ENCODE measurements around the gene YJEFN3. TPM values are rescaled to one million over a fixed set of nuclear protein-coding genes. Genes with fewer than 3 reads are reported as not detected.
A peak's percentile ranks its signal among the peaks of the same experiment; 100 is the strongest.

YJEFN3 gene
- total and polyA plus RNA-seq, 7 donors: 1.00 to 2.9 (median 1.4) TPM

DNA sequence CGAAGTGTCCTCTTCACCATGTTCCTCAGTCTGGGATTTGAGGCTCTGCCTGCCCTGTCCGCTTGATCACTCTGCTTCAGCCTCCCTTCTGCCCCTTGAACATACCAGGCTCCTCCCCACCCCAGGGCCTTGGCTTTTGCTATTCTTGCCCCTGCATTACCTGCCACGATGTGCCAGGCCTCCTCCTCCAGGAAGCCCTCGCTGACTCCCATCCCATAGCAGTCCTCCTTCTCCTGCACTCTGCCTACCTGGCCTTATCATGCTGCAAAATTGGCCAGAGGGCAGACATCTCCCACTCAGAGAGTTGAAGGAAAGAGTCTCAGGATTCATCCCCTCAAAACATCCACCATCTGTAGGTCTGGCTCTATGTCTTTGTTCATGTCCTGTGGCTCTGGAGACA, 2.2 kb downstream of the YJEFN3 start:
- H3K27me3 ChIP-seq (ENCODE audit: insufficient read depth in 3 of 3, low read length in 2 of 3): peaks cover 0 to 2% (median 0%) of the 10 kb centered on the region in 3 donors
- 81 to 89% (median 85%) methylated on average over 4 of the region's 4 CpGs for WGBS, 3 donors
- peaks cover 4% of the 10 kb centered on the region for H3K4me1 ChIP-seq
- no peaks in the 10 kb centered on the region for H3K9me3 ChIP-seq
- no peak overlapping the region for H3K4me3 ChIP-seq
- intact Hi-C loops (cut with DNase I): loop anchor here in 1 of 2 donors (5.0 kb wide), 2 partner anchors 116 to 431 kb away; no protein-coding TSS in a partner anchor
- H3K27ac ChIP-seq: no peak overlapping the region
- DNase-seq (no peak), ATAC-seq (no peak)
- peaks cover 0 to 36% of the 10 kb centered on the region in 2 donors for H3K36me3 ChIP-seq (ENCODE audit: insufficient read depth in 1 of 2, low read depth in 1 of 2)
- TF ChIP-seq, protein P1, sequence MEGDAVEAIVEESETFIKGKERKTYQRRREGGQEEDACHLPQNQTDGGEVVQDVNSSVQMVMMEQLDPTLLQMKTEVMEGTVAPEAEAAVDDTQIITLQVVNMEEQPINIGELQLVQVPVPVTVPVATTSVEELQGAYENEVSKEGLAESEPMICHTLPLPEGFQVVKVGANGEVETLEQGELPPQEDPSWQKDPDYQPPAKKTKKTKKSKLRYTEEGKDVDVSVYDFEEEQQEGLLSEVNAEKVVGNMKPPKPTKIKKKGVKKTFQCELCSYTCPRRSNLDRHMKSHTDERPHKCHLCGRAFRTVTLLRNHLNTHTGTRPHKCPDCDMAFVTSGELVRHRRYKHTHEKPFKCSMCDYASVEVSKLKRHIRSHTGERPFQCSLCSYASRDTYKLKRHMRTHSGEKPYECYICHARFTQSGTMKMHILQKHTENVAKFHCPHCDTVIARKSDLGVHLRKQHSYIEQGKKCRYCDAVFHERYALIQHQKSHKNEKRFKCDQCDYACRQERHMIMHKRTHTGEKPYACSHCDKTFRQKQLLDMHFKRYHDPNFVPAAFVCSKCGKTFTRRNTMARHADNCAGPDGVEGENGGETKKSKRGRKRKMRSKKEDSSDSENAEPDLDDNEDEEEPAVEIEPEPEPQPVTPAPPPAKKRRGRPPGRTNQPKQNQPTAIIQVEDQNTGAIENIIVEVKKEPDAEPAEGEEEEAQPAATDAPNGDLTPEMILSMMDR (IDR thresholded peaks at IDR 0.05): no peak

DNA sequence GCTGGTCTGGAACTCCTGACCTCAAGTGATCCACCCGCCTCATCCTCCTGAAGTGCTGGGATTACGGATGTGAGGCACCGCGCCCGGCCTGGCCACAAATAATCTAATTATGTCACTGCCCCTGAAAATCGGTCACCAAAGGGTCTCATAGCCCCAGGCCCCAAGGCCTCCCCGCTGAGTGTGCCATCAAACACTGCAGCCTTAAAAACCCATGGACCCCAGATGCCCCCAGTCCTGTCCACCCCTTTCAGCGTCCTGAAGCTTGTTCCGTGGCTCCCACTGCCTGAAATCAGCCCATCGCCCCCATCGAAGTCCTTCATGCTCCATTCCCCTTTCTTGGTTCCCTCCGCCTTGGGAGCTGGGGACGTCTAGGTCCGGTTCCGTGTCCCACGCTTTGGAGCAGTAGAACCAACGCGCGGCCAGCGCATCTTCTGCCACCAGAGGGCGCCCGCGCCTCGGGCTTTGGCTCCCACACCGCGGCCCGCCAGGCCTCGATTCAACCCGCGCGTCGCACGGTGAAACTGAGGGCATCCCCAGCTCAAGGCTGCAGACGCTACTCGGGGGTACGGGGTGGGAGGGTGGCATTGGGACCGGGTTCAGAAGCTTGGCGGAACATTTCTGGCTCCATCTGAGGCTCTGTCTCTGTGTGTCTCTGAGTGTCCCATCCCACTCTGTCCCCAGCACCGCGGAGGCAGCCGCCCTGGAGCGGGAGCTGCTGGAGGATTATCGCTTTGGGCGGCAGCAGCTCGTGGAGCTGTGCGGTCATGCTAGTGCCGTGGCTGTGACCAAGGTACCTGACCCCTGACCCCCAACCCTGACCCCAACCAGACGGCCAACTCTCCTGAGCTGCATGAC, 3.5 kb downstream of the YJEFN3 start:
- intact Hi-C loops (cut with DNase I): loop anchor here (2.0 to 5.0 kb wide), 4 partner anchors 111 to 430 kb away; partner anchors contain the start of gene GMIP (in 1 of the 2)
- H3K4me1 ChIP-seq: peaks cover 4% of the 10 kb centered on the region
- TF ChIP-seq, protein P1 (IDR thresholded peaks at IDR 0.05): peak; percentile 95
- peak; percentile 72 to 84 (median 74) for ATAC-seq
- peaks cover 0 to 6% (median 2%) of the 10 kb centered on the region in 3 donors for H3K27me3 ChIP-seq (ENCODE audit: insufficient read depth in 3 of 3, low read length in 2 of 3)
- DNase-seq: peak; percentile 84 to 91
- H3K4me3 ChIP-seq: no peak overlapping the region
- H3K27ac ChIP-seq: no peak overlapping the region
- H3K9me3 ChIP-seq: no peaks in the 10 kb centered on the region
- 19 to 21% (median 21%) methylated on average over 47 to 48 of the region's 48 CpGs for WGBS, 3 donors
- H3K36me3 ChIP-seq (ENCODE audit: insufficient read depth in 1 of 2, low read depth in 1 of 2): peaks cover 0 to 23% of the 10 kb centered on the region in 2 donors

DNA sequence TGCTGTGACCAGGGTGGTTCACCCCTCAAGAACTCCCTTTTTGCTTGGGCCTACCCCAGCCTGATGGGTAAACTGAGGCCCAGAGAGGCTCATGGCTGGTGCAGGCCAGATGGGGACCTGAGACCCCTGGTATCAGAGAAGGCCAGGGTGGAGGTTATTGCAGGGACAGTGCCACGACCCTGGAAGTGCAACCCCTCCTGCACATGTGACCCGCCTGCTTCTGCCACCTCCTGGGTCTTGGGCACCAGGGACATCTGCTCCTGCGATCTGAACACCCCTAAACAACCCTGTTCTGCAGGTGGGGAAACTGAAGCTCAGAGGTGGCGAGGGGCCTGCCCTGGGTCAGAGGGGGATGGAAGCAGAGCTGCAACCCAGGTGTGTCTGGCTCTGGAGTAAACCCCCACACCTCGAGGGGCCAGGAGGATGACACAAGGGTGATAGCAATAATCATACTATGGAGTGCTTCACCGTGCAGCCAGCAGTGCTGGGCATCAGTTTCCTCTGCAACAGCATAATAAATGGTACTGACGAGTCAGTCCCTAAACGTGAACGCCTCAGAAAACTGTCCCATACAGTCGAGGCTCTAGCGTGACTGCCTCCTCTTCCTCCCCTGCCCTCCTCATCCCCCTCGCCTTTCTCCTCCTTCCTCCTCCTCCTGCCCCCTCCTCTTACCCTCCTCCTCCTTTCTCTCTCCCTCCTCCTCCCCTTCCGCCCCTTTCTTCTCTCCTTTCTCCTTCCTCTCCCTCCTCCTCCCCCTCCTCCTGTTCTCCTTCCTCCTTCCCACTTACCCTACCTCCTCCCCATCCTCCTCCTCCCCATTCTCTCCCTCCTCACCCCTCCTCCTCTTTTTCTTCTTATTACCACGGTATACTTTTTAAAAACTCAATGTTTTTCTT, 4.3 kb downstream of the YJEFN3 start:
- TF ChIP-seq, protein P1 (IDR thresholded peaks at IDR 0.05): no peak
- ATAC-seq (no peak), DNase-seq (no peak)
- H3K4me1 ChIP-seq: peaks cover 5% of the 10 kb centered on the region
- WGBS, 3 donors: 74 to 81% (median 78%) methylated on average over 14 of the region's 14 CpGs
- peaks cover 0 to 15% (median 11%) of the 10 kb centered on the region in 3 donors for H3K27me3 ChIP-seq (ENCODE audit: insufficient read depth in 3 of 3, low read length in 2 of 3)
- no peak overlapping the region for H3K27ac ChIP-seq
- H3K4me3 ChIP-seq: no peak overlapping the region
- H3K36me3 ChIP-seq (ENCODE audit: insufficient read depth in 1 of 2, low read depth in 1 of 2): peaks cover 0 to 15% of the 10 kb centered on the region in 2 donors
- no peaks in the 10 kb centered on the region for H3K9me3 ChIP-seq
- intact Hi-C loops (cut with DNase I): loop anchor here (2.0 to 5.0 kb wide), 4 partner anchors 110 to 429 kb away; partner anchors contain the start of gene GMIP (in 1 of the 2)

DNA sequence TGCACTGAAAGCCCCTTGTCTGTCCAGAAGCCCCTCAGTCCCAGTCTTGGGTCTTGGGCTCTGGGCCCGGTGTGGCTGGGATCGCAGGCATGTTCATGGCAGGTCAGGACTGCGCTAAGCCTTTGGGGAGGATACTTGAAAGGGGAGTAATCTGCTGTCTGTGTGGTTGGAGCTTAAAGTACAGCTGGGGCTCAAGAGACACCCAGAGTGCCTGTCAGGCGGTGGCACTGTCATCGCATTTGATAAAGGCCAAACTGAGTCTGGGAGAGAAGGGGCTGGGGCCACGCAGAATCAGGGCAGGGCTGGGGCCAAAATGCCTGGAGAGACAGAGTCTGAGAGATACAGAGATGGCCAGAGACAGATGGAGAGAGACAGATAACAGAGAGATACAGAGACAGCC, 5.1 kb downstream of the YJEFN3 start:
- intact Hi-C loops (cut with DNase I): loop anchor here (2.0 to 5.0 kb wide), 4 partner anchors 109 to 428 kb away; partner anchors contain the start of gene GMIP (in 1 of the 2)
- Histone ChIP-seq H3K4me1 (peaks cover 13% of the 10 kb centered on the region), H3K27me3 (ENCODE audit: insufficient read depth in 3 of 3, low read length in 2 of 3) (peaks cover 0 to 19% (median 18%) of the 10 kb centered on the region in 3 donors), H3K4me3 (no peak overlapping the region), H3K9me3 (no peaks in the 10 kb centered on the region), H3K27ac (no peak overlapping the region), H3K36me3 (ENCODE audit: insufficient read depth in 1 of 2, low read depth in 1 of 2) (peaks cover 0 to 7% of the 10 kb centered on the region in 2 donors)
- DNase-seq (no peak), ATAC-seq (no peak)
- TF ChIP-seq, protein P1 (IDR thresholded peaks at IDR 0.05): no peak
- 83 to 90% (median 90%) methylated on average over 6 of the region's 6 CpGs for WGBS, 3 donors

All from psoas muscle (tissue), 8 donors.